HG03025 (cell line): ENCODE measurements around the gene SET.
"Not testable (repeated sequence)": the region's sequence is repeated elsewhere in the genome, so short reads cannot be mapped to it uniquely, and the experiment has no call there.

Experiments
- ATAC-seq: cut with Tn5 transposase; IDR thresholded peaks from one replicate; pipeline ENCODE4 v1.9.1; 2021; ENCODE audit warnings: mild to moderate bottlenecking, moderate library complexity; ENCODE audit not compliant: unreplicated experiment, low FRiP score

Gene SET, protein sequence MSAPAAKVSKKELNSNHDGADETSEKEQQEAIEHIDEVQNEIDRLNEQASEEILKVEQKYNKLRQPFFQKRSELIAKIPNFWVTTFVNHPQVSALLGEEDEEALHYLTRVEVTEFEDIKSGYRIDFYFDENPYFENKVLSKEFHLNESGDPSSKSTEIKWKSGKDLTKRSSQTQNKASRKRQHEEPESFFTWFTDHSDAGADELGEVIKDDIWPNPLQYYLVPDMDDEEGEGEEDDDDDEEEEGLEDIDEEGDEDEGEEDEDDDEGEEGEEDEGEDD

DNA sequence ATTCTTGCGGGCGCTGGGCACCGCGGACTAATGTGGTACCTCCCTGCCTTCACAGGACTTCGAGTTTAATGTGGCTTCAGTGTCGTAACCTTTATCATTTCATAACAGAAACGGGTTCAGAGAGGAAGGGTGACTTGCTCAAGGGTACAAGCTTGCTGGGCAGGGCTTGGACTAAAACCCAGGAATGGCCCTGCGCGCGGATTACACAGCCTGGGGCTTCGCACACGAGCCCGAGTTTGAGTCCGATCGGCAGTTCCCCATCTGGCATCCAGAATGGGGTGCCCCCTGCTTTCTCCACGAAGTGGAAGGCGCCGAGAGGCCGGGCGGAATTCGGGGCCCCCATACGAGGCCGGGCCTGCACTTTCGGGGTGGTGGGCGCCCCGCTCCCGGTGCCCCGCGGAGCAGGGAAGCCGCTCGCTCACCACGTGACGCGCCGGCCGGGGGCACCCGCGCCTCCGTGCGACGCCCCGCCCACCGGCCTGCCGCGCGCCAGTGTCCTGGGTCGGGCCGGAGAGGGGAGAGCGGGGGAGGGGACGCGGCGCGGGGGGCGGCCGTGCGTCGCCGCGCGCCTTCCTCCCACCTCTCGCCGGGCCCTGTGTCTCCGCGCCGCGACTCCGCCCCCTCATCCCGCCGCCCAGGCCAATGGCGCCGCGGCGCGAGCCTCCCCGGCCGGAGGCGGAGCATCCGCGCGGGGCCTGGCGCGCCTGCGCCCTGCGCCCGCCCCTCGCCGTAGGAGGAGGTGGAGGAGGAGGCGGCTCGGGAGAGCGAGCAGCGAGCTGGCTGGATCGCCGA is at the start of gene SET:
Gene SET, plus strand, starts transcription at position 722 of the 792 bp plus-strand sequence. CDS start 361 bp downstream, outside the sequence.
- ATAC-seq: peak; percentile 72

- ATAC-seq: no peak
Measured at GRCh38 chr9:128640603-128641002, 48.4 kb upstream of the SET start.

- no peak for ATAC-seq
Measured at GRCh38 chr9:128642675-128643245, 46.3 kb upstream of the SET start.

GRCh38 chr9:128643519-128644300 is 45.3 kb upstream of the SET start:
- ATAC-seq: no peak

- ATAC-seq: not testable (repeated sequence)
Measured at GRCh38 chr9:128648206-128648605, 40.8 kb upstream of the SET start.

GRCh38 chr9:128651798-128652197 is 37.2 kb upstream of the SET start:
- ATAC-seq: no peak

- no peak for ATAC-seq
Measured at GRCh38 chr9:128653908-128654307, 35.1 kb upstream of the SET start.

- no peak for ATAC-seq
Measured at GRCh38 chr9:128654481-128654880, 34.5 kb upstream of the SET start.

DNA sequence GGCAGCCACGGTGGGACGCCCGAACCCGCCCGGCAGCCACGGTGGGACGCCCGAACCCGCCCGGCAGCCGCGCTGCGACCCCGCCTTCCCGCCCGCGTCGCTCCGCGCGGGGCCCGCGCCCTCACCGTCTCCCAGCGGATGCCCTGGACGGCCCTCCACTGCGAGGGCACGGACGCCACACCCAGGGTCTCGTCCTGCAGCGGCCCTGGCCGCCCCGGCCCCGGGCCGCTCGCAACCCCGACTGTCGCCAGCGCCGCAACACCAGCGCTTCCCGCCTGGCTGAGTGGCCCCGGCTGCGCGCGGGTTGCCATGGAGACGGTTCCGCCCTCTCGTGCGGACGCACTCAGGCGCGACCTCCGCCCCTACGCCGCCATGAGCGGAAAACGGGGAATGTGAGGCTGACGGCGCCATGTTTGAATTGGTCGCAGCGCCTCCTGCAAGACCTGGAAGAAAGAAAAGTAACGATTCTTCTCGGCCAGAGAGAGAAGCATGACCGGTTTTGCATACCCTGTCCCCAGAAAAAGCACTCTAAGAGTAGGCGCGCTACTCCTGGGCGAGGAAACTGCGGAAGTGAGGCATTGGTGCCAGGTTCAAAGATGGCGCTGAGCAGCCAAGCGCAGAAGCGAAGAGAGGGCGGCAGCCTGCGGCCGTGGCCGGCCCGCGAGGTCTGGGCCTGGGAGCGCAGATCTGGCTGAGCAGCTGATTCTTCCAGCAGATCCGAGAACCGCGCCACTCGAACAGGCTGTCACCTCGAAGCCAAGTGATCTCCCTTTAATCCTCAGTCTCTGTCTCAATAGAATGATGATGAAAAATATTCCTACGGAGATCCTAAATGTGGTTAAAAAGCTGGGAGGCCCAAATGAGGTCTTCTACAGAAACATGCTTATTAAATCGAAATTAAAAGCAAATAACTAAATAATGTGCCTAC is 32.3 kb upstream of the SET start, which contains the start of gene DYNC2I2:
Gene DYNC2I2, minus strand, starts transcription at position 432 of the 928 bp plus-strand sequence. Its CDS starts 121 bp downstream, at position 311.
- peak; percentile 68 for ATAC-seq

GRCh38 chr9:128657344-128657704 is 31.7 kb upstream of the SET start:
- ATAC-seq: no peak

GRCh38 chr9:128657796-128658195 is 31.2 kb upstream of the SET start:
- ATAC-seq: no peak

- ATAC-seq: not testable (repeated sequence)
Measured at GRCh38 chr9:128666481-128666941, 22.5 kb upstream of the SET start.

GRCh38 chr9:128669786-128670185 is 19.2 kb upstream of the SET start:
- no peak for ATAC-seq

DNA sequence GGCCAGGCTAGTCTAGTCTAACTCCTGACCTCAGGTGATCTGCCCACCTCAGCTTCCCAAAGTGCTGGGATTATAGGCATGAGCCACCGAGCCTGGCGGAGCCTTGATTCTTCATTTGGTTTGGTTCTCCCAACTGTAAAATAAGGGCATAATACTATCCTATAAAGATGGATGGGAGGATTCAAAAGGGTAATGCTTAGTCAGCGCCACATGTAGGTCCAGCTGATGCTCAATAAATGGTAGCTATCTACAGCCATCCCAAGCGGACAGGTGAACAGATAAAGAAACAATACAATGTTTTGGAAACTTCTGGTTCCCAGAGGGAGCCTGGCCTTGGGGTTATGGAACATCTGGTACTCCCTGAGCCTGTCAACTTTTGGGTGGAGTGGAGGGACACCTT is 13.6 kb upstream of the SET start:
- ATAC-seq: no peak

DNA sequence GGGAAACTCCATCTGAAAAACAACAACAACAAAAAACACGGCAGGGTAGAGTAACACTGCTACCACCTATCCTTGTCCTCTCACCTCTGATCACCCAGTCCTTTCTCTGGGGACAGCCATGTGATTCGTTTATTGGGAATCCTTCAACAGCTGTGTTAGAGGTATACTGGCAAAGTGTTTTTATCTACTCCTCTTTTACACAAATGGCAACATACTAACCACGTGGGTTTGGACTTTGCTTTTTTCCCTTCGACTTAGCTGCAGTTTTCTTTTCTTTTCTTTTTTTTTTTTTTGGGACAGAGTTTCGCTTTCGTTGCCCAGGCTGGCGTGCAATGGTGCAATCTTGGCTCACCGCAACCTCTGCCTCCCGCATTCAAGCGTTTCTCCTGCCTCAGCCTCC is 11.2 kb upstream of the SET start:
- ATAC-seq: no peak

DNA sequence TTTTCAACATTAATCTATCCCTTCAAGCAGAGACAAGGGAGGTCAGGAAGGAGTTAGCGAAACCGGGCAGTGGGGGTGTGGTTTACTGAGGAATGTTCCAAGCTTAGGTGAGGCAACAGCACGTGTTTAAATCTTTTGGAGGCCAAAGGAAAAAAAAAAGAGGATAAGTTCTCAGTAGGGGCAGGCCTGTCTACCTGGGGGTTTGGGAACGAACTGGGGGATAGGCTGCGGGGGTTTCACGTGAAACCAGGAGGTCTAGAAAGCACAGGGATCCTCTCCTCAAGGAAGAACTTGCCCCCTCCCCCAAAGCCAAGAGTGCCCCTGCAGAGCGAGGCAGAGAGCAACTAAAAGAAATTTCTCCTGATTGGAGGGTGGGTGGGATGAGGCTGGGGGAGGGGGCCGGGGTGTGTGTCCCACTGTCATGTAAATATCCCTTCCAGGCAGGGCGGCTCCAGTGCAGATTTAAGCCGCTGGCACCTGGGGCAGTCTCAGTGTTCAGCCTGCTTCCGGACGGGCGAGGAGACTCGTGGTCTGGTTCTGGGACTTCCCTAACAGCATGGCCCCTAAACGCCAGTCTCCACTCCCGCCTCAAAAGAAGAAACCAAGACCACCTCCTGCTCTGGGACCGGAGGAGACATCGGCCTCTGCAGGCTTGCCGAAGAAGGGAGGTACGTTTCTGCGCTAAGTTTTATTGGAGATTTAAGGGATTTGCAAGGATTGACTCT is 5.5 kb upstream of the SET start:
- no peak for ATAC-seq

GRCh38 chr9:128684065-128684324 is 5.0 kb upstream of the SET start:
- ATAC-seq: no peak

DNA sequence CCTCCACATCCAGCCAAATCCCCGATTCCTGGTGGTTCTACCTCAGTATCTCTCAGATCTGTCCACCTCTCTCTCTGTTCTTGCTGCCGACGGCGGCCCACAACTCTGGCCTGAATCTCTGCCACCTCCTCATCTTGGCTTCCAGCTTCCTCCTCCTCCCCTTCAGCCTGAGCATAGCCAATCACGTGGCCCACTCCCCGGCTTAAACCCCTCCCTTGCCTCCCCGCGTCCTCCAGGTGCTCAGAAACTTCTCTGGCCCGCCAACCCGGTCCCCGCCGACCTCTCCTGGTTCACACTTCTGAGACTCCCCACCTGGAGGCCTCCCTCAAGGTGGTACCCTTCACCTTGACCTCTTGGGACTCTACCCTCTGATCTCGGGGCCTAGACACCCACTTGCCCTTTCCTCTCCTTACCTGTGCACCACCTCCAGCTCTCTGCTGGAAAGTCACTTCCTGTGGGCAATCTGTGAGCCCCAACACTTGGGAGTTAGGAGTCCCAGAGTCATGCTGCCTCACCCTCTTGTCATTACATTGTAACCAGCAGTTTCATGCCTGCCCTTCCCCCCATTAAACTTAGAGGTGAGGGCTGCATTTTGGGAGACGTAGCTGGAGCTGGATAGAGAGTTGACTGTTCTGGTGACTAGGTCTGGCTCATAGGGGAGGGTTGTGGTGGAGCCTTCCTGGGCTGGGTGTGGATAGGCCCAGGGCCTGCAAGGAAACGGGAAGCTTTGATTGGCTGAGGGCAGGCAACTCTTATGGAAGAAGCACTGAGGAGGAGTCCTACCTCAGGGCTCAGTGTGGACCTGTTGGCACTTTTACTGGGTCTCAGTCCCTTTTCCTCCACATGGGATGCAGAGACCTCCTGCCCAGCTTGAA is 4.5 kb upstream of the SET start:
- no peak for ATAC-seq
